GM21367 (cell line): ENCODE data around the gene SLC17A8.
"Not testable (repeated sequence)": the region's sequence is repeated elsewhere in the genome, so short reads cannot be mapped to it uniquely, and the experiment has no call there.

Experiments used
- ATAC-seq: cut with Tn5 transposase; IDR thresholded peaks from one replicate; pipeline ENCODE4 v1.9.1; 2021; ENCODE audit not compliant: unreplicated experiment

Gene SLC17A8

GRCh38 chr12:100422646-100423045 is 65.8 kb downstream of the SLC17A8 start:
- no peak for ATAC-seq

- ATAC-seq: no peak
Measured at GRCh38 chr12:100426145-100426544, 69.3 kb downstream of the SLC17A8 start.

- ATAC-seq: no peak
Measured at GRCh38 chr12:100427078-100427477, 70.2 kb downstream of the SLC17A8 start.

GRCh38 chr12:100430251-100430650 is 73.4 kb downstream of the SLC17A8 start:
- not testable (repeated sequence) for ATAC-seq

- no peak for ATAC-seq
Measured at GRCh38 chr12:100433701-100434100, 76.8 kb downstream of the SLC17A8 start.

- no peak for ATAC-seq
Measured at GRCh38 chr12:100434177-100434576, 77.3 kb downstream of the SLC17A8 start.

- no peak for ATAC-seq
Measured at GRCh38 chr12:100435957-100436356, 79.1 kb downstream of the SLC17A8 start.

- ATAC-seq: no peak
Measured at GRCh38 chr12:100437038-100437841, 80.4 kb downstream of the SLC17A8 start.

GRCh38 chr12:100439797-100440196 is 82.9 kb downstream of the SLC17A8 start:
- ATAC-seq: no peak

GRCh38 chr12:100442403-100442802 is 85.5 kb downstream of the SLC17A8 start:
- ATAC-seq: no peak

GRCh38 chr12:100443434-100443833 is 86.6 kb downstream of the SLC17A8 start:
- no peak for ATAC-seq

GRCh38 chr12:100445081-100445481 is 88.2 kb downstream of the SLC17A8 start:
- no peak for ATAC-seq

- ATAC-seq: no peak
Measured at GRCh38 chr12:100447381-100447780, 90.5 kb downstream of the SLC17A8 start.

- ATAC-seq: no peak
Measured at GRCh38 chr12:100448656-100449055, 91.8 kb downstream of the SLC17A8 start.

- no peak for ATAC-seq
Measured at GRCh38 chr12:100450735-100451134, 93.9 kb downstream of the SLC17A8 start.

- ATAC-seq: no peak
Measured at GRCh38 chr12:100453951-100454350, 97.1 kb downstream of the SLC17A8 start.

GRCh38 chr12:100455896-100456295 is 99.0 kb downstream of the SLC17A8 start:
- ATAC-seq: no peak

GRCh38 chr12:100458191-100458590 is 101.3 kb downstream of the SLC17A8 start:
- no peak for ATAC-seq

GRCh38 chr12:100460702-100461101 is 103.8 kb downstream of the SLC17A8 start:
- ATAC-seq: no peak

GRCh38 chr12:100461330-100461973 is 104.6 kb downstream of the SLC17A8 start:
- ATAC-seq: no peak

GRCh38 chr12:100463661-100464060 is 106.8 kb downstream of the SLC17A8 start:
- ATAC-seq: no peak

- ATAC-seq: no peak
Measured at GRCh38 chr12:100464529-100464928, 107.7 kb downstream of the SLC17A8 start.
